HG02759 (cell line): ENCODE results near the gene DNAJC3.
"Not testable (repeated sequence)": the region's sequence is repeated elsewhere in the genome, so short reads cannot be mapped to it uniquely, and the experiment has no call there.

ENCODE experiments used
- ATAC-seq: cut with Tn5 transposase; IDR thresholded peaks from one replicate; pipeline ENCODE4 v1.9.1; 2021; ENCODE audit warnings: mild to moderate bottlenecking, moderate library complexity; ENCODE audit not compliant: unreplicated experiment

The DNAJC3 gene

GRCh38 chr13:95676762-95677563, at the start of gene DNAJC3:
TSS of gene DNAJC3 (plus strand) at chr13:95677139. CDS start at chr13:95677256, 117 bp downstream.
- peak; percentile 93 for ATAC-seq

GRCh38 chr13:95627590-95627989, 49.3 kb upstream of the DNAJC3 start:
- no peak for ATAC-seq

GRCh38 chr13:95628488-95628887, 48.5 kb upstream of the DNAJC3 start:
- no peak for ATAC-seq

- ATAC-seq, result no peak
Measured at GRCh38 chr13:95629071-95629470, 47.9 kb upstream of the DNAJC3 start.

GRCh38 chr13:95630593-95630992, 46.3 kb upstream of the DNAJC3 start:
- ATAC-seq, result no peak

GRCh38 chr13:95636853-95637252, 40.1 kb upstream of the DNAJC3 start:
- ATAC-seq, result no peak

GRCh38 chr13:95641291-95642027, 35.5 kb upstream of the DNAJC3 start:
- ATAC-seq, result peak; percentile 5

GRCh38 chr13:95642028-95642621, 34.8 kb upstream of the DNAJC3 start:
- ATAC-seq, result peak; percentile 44

- no peak for ATAC-seq
Measured at GRCh38 chr13:95642999-95643398, 33.9 kb upstream of the DNAJC3 start.

- ATAC-seq, result no peak
Measured at GRCh38 chr13:95643571-95643935, 33.4 kb upstream of the DNAJC3 start.

- ATAC-seq, result peak; percentile 48
Measured at GRCh38 chr13:95643936-95644598, 32.9 kb upstream of the DNAJC3 start.

- peak; percentile 76 for ATAC-seq
Measured at GRCh38 chr13:95644601-95645052, 32.3 kb upstream of the DNAJC3 start, which contains the start of gene DZIP1. TSS of gene DZIP1 (minus strand) at chr13:95644706. CDS start at chr13:95642029, 2,677 bp downstream.

- no peak for ATAC-seq
Measured at GRCh38 chr13:95647321-95647720, 29.6 kb upstream of the DNAJC3 start.

GRCh38 chr13:95650696-95651095, 26.2 kb upstream of the DNAJC3 start:
- no peak for ATAC-seq

- no peak for ATAC-seq
Measured at GRCh38 chr13:95652244-95652764, 24.6 kb upstream of the DNAJC3 start.

GRCh38 chr13:95652821-95653220, 24.1 kb upstream of the DNAJC3 start:
- ATAC-seq, result no peak

GRCh38 chr13:95656386-95657015, 20.4 kb upstream of the DNAJC3 start:
- ATAC-seq, result no peak

GRCh38 chr13:95659500-95659899, 17.4 kb upstream of the DNAJC3 start:
- no peak for ATAC-seq

GRCh38 chr13:95660981-95661581, 15.9 kb upstream of the DNAJC3 start:
- no peak for ATAC-seq

GRCh38 chr13:95667235-95667634, 9.7 kb upstream of the DNAJC3 start:
- not testable (repeated sequence) for ATAC-seq
